HG03520 (cell line): ENCODE data around the gene MPP2.

Experiments
- ATAC-seq: cut with Tn5 transposase; IDR thresholded peaks from one replicate; pipeline ENCODE4 v1.9.1; 2021; ENCODE audit warnings: mild to moderate bottlenecking, moderate library complexity; ENCODE audit not compliant: unreplicated experiment

MPP2 gene

GRCh38 chr17:43825567-43825966, 81.8 kb downstream of the MPP2 start:
- ATAC-seq = no peak
